Neural progenitor cell (in vitro differentiated cells): ENCODE results near the gene NEK4. TPM values are rescaled to one million over a fixed set of nuclear protein-coding genes. Genes with fewer than 3 reads are reported as not detected.

ENCODE experiments used
- DNase-seq: peaks from one replicate; pipeline ENCODE4 v3.0.0-alpha.2; 2016; ENCODE audit warnings: low spot score
- H2AFZ ChIP-seq: fragments of 200-600 bp; sonication (generic); replicated peaks from 2 replicates; pipeline ENCODE4 v1.6.1; 2016; ENCODE audit warnings: antibody characterized with exemption
- H3F3A ChIP-seq: fragments of 200-600 bp; sonication (generic); 2 replicates; pipeline ENCODE4 v1.6.1; 2016; ENCODE audit warnings: antibody characterized with exemption, low read depth
- H3K27ac ChIP-seq: fragments of 200-600 bp; sonication (generic); 2 replicates; pipeline ENCODE4 v1.5.1; 2016; ENCODE audit warnings: mild to moderate bottlenecking
- H3K27me3 ChIP-seq: fragments of 200-600 bp; sonication (generic); 2 replicates; pipeline ENCODE4 v1.6.1; 2016; ENCODE audit warnings: mild to moderate bottlenecking, moderate library complexity
- H3K36me3 ChIP-seq: fragments of 200-600 bp; sonication (generic); 2 replicates; pipeline ENCODE4 v1.5.1; 2016
- H3K4me1 ChIP-seq: fragments of 200-600 bp; sonication (generic); 2 replicates; pipeline ENCODE4 v1.6.1; 2016; ENCODE audit warnings: mixed run types
- H3K4me2 ChIP-seq: fragments of 200-600 bp; sonication (generic); 2 replicates; pipeline ENCODE4 v1.6.1; 2016
- H3K4me3 ChIP-seq: fragments of 200-600 bp; sonication (generic); 2 replicates; pipeline ENCODE4 v1.5.1; 2016
- H3K79me2 ChIP-seq: fragments of 200-600 bp; sonication (generic); 2 replicates; pipeline ENCODE4 v1.6.1; 2016; ENCODE audit warnings: low read depth
- H3K9ac ChIP-seq: fragments of 200-600 bp; sonication (generic); 2 replicates; pipeline ENCODE4 v1.6.1; 2016
- H3K9me3 ChIP-seq: fragments of 200-600 bp; sonication (generic); 2 replicates; pipeline ENCODE4 v1.5.1; 2016; ENCODE audit warnings: low read depth
- H4K20me1 ChIP-seq: fragments of 200-600 bp; sonication (generic); 2 replicates; pipeline ENCODE4 v1.6.1; 2016; ENCODE audit warnings: low read depth
- H3K27ac Mint-ChIP-seq: 3 replicates; pipeline ENCODE4 v1.8.0; 2021; ENCODE audit warnings: mixed read lengths
- H3K27me3 Mint-ChIP-seq: 2 replicates; pipeline ENCODE4 v1.8.0; 2022; ENCODE audit warnings: low read depth, mild to moderate bottlenecking, inconsistent platforms, moderate library complexity, mixed read lengths; ENCODE audit not compliant: insufficient read depth
- H3K36me3 Mint-ChIP-seq: 3 replicates; pipeline ENCODE4 v1.8.0; 2021; ENCODE audit warnings: mixed read lengths
- H3K4me1 Mint-ChIP-seq: 3 replicates; pipeline ENCODE4 v1.8.0; 2021; ENCODE audit warnings: mixed read lengths
- H3K4me3 Mint-ChIP-seq: 3 replicates; pipeline ENCODE4 v1.8.0; 2021; ENCODE audit warnings: mild to moderate bottlenecking, moderate library complexity, mixed read lengths
- H3K9me3 Mint-ChIP-seq: 3 replicates; pipeline ENCODE4 v1.8.0; 2020; ENCODE audit warnings: mixed read lengths
- CTCF ChIP-seq: fragments of 200-600 bp; sonication (generic); IDR thresholded peaks from 2 replicates; pipeline ENCODE4 v1.5.1; 2017; ENCODE audit warnings: antibody characterized with exemption, mild to moderate bottlenecking
- EZH2 ChIP-seq: fragments of 200-600 bp; sonication (generic); IDR thresholded peaks from 2 replicates; pipeline ENCODE4 v1.6.1; 2017; ENCODE audit warnings: antibody characterized with exemption, mild to moderate bottlenecking, moderate library complexity
- EZH2phosphoT487 ChIP-seq: fragments of 200-600 bp; sonication (generic); IDR thresholded peaks from 2 replicates; pipeline ENCODE4 v1.6.1; 2017; ENCODE audit warnings: antibody characterized with exemption
- total RNA-seq: library from RNA; depleted of rRNA; stranded (reverse); fragments of >200 nt; gene quantifications from 2 replicates; pipeline ENCODE4 v1.2.3, GENCODE V29; 2015; ENCODE audit warnings: low replicate concordance

The NEK4 gene
- total RNA-seq, 1 donor from 2014 or later, result 41.8 TPM

GRCh38 chr3:52704611-52705437, 65.9 kb downstream of the NEK4 start:
- peaks cover 8% of the 10 kb centered on the region for H3K36me3 ChIP-seq
- peak overlapping the region; percentile 95 for H2AFZ ChIP-seq
- no peaks in the 10 kb centered on the region for H3K9me3 ChIP-seq
- H3K27me3 Mint-ChIP-seq, result peaks cover 8% of the 10 kb centered on the region
- peak overlapping the region; percentile 75 for H3K9ac ChIP-seq
- peak; percentile 24 for DNase-seq
- H3K4me1 ChIP-seq, result peaks cover 18% of the 10 kb centered on the region
- TF ChIP-seq EZH2phosphoT487 (no peak), EZH2 (no peak)
- H3K36me3 Mint-ChIP-seq, result peaks cover 9% of the 10 kb centered on the region
- no peaks in the 10 kb centered on the region for H3K9me3 Mint-ChIP-seq
- H3K27me3 ChIP-seq, result no peaks in the 10 kb centered on the region
- peaks cover 7% of the 10 kb centered on the region for H4K20me1 ChIP-seq
- H3K79me2 ChIP-seq, result peaks cover 72% of the 10 kb centered on the region
- peaks cover 27% of the 10 kb centered on the region for H3K4me1 Mint-ChIP-seq
- H3K4me2 ChIP-seq, result peak overlapping the region; percentile 97
- no peak overlapping the region for H3K27ac ChIP-seq
- peak overlapping the region; percentile 81 for H3K4me3 ChIP-seq
- peak overlapping the region; percentile 78 for H3K27ac Mint-ChIP-seq
- peaks cover 31% of the 10 kb centered on the region for H3F3A ChIP-seq
- H3K4me3 Mint-ChIP-seq, result peak overlapping the region; percentile 97

- peaks cover 27% of the 10 kb centered on the region for H3K4me1 Mint-ChIP-seq
- TF ChIP-seq CTCF (no peak), EZH2 (no peak), EZH2phosphoT487 (no peak)
- no peaks in the 10 kb centered on the region for H3K9me3 ChIP-seq
- no peak overlapping the region for H3K4me3 ChIP-seq
- no peak overlapping the region for H3K9ac ChIP-seq
- peaks cover 7% of the 10 kb centered on the region for H3K36me3 Mint-ChIP-seq
- H3K27ac Mint-ChIP-seq, result no peak overlapping the region
- H3K27me3 ChIP-seq, result no peaks in the 10 kb centered on the region
- peaks cover 8% of the 10 kb centered on the region for H3K27me3 Mint-ChIP-seq
- peak overlapping the region; percentile 97 for H3K4me3 Mint-ChIP-seq
- H2AFZ ChIP-seq, result no peak overlapping the region
- H3K36me3 ChIP-seq, result peaks cover 6% of the 10 kb centered on the region
- peaks cover 30% of the 10 kb centered on the region for H3F3A ChIP-seq
- H3K27ac ChIP-seq, result no peak overlapping the region
- H3K79me2 ChIP-seq, result peaks cover 71% of the 10 kb centered on the region
- H3K4me1 ChIP-seq, result peaks cover 18% of the 10 kb centered on the region
- peaks cover 7% of the 10 kb centered on the region for H4K20me1 ChIP-seq
- peak overlapping the region; percentile 97 for H3K4me2 ChIP-seq
- no peaks in the 10 kb centered on the region for H3K9me3 Mint-ChIP-seq
- no peak for DNase-seq
These were observed 67.4 kb downstream of the NEK4 start for GRCh38 chr3:52703341-52703740.

GRCh38 chr3:52697632-52697965, 73.1 kb downstream of the NEK4 start:
- Histone ChIP-seq H3K27me3 (no peaks in the 10 kb centered on the region), H3K9me3 (no peaks in the 10 kb centered on the region), H3K9ac (no peak overlapping the region), H3K4me3 (no peak overlapping the region), H3K79me2 (peaks cover 20% of the 10 kb centered on the region), H3F3A (peaks cover 70% of the 10 kb centered on the region), H2AFZ (no peak overlapping the region), H3K4me2 (no peak overlapping the region), H3K36me3 (peaks cover 5% of the 10 kb centered on the region), H3K4me1 (no peaks in the 10 kb centered on the region), H4K20me1 (no peaks in the 10 kb centered on the region), H3K27ac (no peak overlapping the region)
- TF ChIP-seq EZH2 (no peak), EZH2phosphoT487 (no peak), CTCF (no peak)
- Mint-ChIP-seq H3K36me3 (peaks cover 29% of the 10 kb centered on the region), H3K27me3 (no peaks in the 10 kb centered on the region), H3K4me1 (no peaks in the 10 kb centered on the region), H3K9me3 (no peaks in the 10 kb centered on the region), H3K27ac (no peak overlapping the region), H3K4me3 (no peak overlapping the region)
- DNase-seq, result no peak
